Fibroblast of skin of left biceps (primary cell): Measurements from ENCODE around the gene CALM3.

Experiments used
- DNase-seq, 2 experiments: peaks; one replicate each; pipeline ENCODE4 v3.0.0-alpha.2; 2013; ENCODE audit warnings: low read depth in 2 of 2

CALM3 gene

DNA sequence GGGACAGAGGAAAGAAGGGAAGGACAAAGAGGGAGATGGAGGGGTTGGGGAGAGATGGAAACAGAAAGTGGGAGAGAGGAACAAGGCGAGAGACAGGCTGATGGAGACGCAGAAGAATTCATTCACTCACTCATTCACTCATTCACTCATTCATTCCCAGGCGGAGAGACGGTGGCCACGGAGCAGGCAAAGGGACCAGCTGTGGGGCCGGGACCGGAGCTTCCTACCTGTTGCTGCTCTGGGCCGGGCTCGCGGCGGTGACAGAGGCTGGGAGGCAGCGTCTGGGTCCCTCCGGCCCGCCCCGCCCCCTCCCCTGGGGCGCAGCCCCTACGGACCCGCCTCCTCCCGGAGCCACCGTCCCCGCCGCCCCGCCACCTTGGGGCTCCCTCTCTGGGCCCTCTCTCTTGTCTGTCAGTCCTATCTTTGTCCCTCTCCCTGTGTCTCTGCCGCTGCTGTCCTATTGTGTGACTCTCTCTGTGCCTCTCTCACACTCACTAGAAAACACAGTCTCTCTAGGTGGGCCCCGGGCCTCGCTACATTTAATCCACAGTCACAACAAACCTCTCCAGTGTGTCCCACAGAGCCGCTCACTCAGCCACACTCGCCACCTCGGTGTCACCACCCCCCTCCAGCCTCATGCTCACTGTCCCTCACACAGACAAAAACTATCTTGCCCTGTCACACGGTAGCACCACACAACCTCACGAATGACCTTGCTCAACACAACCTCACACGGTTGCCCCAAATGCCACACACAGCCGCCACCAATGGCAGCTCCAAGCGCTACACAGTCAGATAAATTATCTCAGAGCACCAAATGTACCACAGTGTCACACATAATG is 35.0 kb downstream of the CALM3 start, which contains the start of gene GNG8:
GNG8 (minus strand) TSS at position 283 of the 842 bp plus-strand sequence. CDS start 1,520 bp downstream, outside the sequence.
- DNase-seq = no peak

- DNase-seq = no peak
Measured at GRCh38 chr19:46637224-46637623, 36.1 kb downstream of the CALM3 start.

DNA sequence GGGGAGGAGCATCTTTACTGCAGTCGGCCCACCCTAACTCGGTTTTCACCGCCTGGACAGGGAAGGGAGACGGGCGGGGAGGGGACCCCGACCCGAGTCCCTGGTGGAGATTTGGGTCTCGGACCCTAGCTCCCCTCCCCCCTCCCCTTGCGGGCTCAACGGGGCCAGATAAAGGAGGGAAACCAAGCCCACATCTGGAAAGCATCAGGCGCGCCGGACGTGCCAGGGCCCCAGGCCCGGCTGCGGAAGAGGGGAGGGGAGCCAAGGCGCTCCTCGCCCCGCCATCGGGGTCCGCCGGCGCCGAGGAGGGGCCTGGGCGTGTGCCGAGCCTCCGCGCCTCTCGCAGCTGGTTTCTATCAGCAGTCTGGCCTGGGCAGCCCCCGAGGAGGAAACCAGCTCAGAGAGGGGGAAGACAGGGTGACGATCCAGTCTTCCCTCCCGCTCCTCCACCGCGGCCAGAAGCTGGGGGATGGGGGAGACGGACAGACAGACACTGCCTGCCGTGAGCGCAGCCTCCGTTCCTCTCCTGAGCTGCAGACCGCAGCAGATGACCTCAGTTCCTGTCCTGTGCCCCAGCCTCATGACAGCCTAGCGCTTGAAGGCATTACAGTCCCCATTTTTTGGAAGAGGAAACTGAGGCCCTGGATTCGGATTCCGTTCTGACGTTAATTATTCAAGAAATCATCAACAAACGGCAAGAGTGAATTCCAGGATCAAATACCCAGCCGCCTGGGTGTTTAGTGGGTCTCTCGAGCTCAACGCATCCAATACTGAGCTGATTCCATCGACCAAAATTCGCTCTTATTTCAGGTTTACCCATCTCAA is 38.4 kb downstream of the CALM3 start:
- peak; percentile 83 for DNase-seq

DNA sequence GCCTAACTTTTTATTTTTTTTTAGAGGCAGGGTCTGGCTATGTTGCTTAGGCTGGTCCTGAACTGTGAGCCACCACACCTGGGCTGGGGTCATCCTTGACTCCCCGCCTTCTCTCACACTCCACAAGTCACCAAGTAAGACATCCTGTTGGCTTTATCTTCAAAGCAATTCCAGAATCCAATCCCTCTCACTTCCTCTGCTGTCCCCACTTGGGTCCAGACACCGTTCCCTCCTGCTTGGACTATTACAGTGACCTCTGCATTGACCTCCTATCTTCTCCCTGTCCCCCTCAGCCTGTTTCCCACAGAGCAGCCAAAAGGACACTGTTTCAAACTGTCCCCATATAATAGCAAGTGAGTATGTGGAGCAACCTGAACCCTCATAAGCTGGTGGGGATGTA is 39.5 kb downstream of the CALM3 start:
- DNase-seq = no peak

GRCh38 chr19:46644720-46645119 is 43.6 kb downstream of the CALM3 start:
- DNase-seq = no peak

DNA sequence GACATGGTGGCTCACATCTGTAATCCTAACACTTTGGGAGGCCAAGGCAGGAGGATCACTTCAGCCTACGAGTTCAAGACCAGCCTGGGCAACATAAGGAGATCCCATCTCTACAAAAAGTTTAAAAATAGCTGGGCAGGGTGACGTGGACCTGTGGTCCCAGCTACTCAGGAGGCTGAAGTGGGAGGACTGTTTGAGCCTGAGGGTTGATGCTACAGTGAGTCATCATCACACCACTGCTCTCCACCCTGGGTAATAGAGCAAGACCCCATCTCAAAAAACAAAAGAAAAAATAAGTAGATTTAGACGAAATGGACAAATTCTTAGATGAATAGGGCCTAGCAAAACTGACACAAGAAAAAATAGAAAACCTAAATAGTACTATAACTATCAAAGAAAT is 45.3 kb downstream of the CALM3 start:
- DNase-seq = no peak

- no peak for DNase-seq
Measured at GRCh38 chr19:46648060-46648960, 47.2 kb downstream of the CALM3 start.

DNA sequence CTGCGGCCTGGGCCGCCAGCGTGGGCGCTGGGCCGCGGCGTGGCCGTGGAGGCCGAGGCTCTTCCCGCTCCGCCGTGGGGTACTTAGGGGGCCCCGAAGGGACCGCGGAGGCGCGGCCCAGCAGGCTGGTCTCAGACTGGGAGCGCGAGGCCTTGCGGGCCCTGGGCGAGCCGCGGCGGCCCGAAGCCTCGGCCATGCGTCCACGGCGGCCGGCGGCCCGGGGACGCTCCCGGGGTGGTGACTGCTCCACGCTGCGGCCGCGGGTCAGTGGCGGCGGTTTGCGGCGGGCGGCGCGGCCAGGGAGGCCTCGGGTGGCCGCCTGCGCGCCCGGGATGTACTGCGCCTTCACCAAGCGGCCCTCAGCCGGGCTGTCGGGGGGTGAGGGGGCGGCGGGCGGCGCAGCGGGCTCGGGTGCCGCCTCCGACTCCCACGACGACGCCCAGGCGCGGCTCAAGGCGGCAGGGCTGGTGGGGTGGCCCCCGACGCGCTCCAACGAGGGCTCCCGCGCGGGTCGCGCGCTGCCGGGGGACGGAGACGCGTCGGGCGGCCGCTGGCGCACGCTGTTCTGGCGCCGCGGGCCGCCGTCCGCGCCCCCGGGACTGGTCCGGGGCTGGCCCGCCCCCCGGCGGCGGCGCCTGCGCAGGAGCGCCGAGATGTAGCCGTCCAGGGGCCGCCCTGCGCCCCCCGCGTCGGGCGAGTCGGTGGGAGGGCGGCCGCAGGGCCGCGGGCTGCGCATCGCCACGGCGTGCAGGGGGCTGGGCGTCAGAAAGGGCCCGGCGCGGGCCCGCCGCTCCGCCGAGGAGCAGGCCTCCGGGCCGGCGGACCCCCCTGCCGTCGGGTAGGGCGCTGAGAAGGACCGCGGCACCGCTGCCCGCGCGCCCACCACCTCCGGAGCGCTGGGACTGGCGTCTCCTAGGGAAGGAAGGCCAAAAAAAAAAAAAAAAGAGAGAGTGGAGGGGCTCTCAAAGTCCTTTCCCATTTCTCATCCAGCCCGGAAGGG is 48.1 kb downstream of the CALM3 start:
- DNase-seq = no peak

- no peak for DNase-seq
Measured at GRCh38 chr19:46650445-46650844, 49.3 kb downstream of the CALM3 start.

- no peak for DNase-seq
Measured at GRCh38 chr19:46654621-46655152, 53.6 kb downstream of the CALM3 start.

DNA sequence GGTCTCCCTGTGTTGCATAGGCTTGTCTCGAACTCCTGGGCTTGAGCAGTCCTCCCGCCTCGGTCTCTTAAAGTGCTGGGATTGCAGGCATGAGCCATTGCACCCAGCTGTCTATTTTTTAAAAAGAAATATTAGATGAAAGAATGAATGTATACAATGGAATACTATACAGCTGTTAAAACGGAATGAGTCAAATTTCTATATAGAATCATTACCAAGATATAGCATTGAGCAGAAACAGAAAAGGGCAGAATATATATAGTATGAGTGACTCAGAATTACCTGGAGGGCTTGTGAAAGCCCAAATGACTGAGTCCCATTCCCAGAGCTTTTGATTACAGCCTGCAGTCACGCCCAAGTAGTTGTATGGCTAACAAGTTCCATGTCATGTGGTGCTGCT is 55.4 kb downstream of the CALM3 start:
- no peak for DNase-seq

GRCh38 chr19:46659151-46660007 is 58.2 kb downstream of the CALM3 start:
- no peak for DNase-seq

DNA sequence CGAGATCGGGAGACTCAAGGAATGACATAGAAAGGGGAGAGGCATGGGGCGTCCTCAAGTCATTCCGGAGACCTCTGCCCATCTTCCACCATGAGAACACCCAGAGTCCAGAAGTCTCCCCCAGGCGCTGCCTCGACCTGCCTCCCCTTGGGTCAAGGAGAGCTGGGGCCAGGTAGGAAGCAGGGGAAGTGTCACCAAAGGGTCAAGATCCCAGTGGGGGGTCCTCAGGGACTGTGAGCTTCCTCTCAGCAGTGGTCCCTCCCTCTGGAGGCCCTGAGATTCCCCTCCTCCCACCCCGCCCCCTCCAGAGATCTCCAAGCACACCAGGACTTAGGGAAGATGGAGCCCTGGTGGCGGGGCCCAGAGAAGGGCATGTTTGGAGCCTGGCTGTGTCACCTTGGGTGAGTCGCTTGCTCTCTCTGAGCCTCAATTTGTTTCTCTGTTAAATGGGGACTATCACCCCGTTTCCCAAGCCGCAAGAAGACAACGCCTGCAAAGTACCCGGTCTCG is 58.9 kb downstream of the CALM3 start:
- DNase-seq = no peak
